ENCODE data around the gene COL16A1. TPM values are rescaled to one million over a fixed set of nuclear protein-coding genes. Genes with fewer than 3 reads are reported as not detected.

The COL16A1 gene
- total RNA-seq, 2 experiments from 2014 or later, result 0.34 TPM; not detected in 1

- TF ChIP-seq CTCF (IDR thresholded peaks at IDR 0.05), result no peak
- ChIA-PET POLR2A (interaction anchor here (0.9 to 1.2 kb wide), 2 partner anchors 31 to 96 kb away, joined by 3 read pairs; no protein-coding TSS in a partner anchor), CTCF (interaction anchor here (0.8 to 6.1 kb wide), 9 partner anchors 10 to 154 kb away, joined by 3 to 51 read pairs (median 5); partner anchors contain the start of gene COL16A1)
- DNase-seq, result no peak
- H3K27ac Mint-ChIP-seq, result no peak overlapping the region
- H3K4me1 Mint-ChIP-seq (ENCODE audit: low read depth), result peaks cover 12% of the 10 kb centered on the region
- no peak overlapping the region for H3K4me3 Mint-ChIP-seq
- ATAC-seq, result no peak
- H3K9me3 Mint-ChIP-seq, result no peaks in the 10 kb centered on the region
- H3K27me3 Mint-ChIP-seq, result peaks cover 39% of the 10 kb centered on the region
- intact Hi-C loops (cut with micrococcal nuclease), result loop anchor here (10.0 kb wide), 1 partner anchor 47 kb away; the partner anchor contains the start of gene ADGRB2
- no peaks in the 10 kb centered on the region for H3K36me3 Mint-ChIP-seq (ENCODE audit: low read depth)
Measured at GRCh38 chr1:31717341-31717740, 13.5 kb upstream of the COL16A1 start.

- DNase-seq, result no peak
- ChIA-PET CTCF (interaction anchor here (0.8 to 6.1 kb wide), 16 partner anchors 10 to 121 kb away, joined by 3 to 51 read pairs (median 5); partner anchors contain the start of gene COL16A1), POLR2A (interaction anchor here (0.7 kb wide), 2 partner anchors 59 to 796 kb away, joined by 3 to 4 read pairs; no protein-coding TSS in a partner anchor)
- Mint-ChIP-seq H3K27ac (no peak overlapping the region), H3K4me1 (ENCODE audit: low read depth) (peaks cover 12% of the 10 kb centered on the region), H3K27me3 (peaks cover 45% of the 10 kb centered on the region), H3K4me3 (no peak overlapping the region), H3K9me3 (no peaks in the 10 kb centered on the region), H3K36me3 (ENCODE audit: low read depth) (no peaks in the 10 kb centered on the region)
- no peak for ATAC-seq
- no peak for TF ChIP-seq CTCF (IDR thresholded peaks at IDR 0.05)
- intact Hi-C loops (cut with micrococcal nuclease), result loop anchor here (10.0 kb wide), 1 partner anchor 49 kb away; the partner anchor contains the start of gene ADGRB2
Measured at GRCh38 chr1:31715873-31716220, 12.0 kb upstream of the COL16A1 start.

- intact Hi-C loops (cut with micrococcal nuclease), result loop anchor here (10.0 kb wide), 1 partner anchor 50 kb away; the partner anchor contains the start of gene ADGRB2
- DNase-seq (peak; percentile 50), ATAC-seq (peak; percentile 75)
- Mint-ChIP-seq H3K36me3 (ENCODE audit: low read depth) (no peaks in the 10 kb centered on the region), H3K4me1 (ENCODE audit: low read depth) (peaks cover 12% of the 10 kb centered on the region), H3K4me3 (peak overlapping the region; percentile 31), H3K9me3 (no peaks in the 10 kb centered on the region), H3K27ac (no peak overlapping the region), H3K27me3 (peaks cover 47% of the 10 kb centered on the region)
- TF ChIP-seq CTCF (IDR thresholded peaks at IDR 0.05), result peak; percentile 63
- ChIA-PET POLR2A (interaction anchor here (0.7 kb wide), 2 partner anchors 58 to 795 kb away, joined by 3 to 4 read pairs; no protein-coding TSS in a partner anchor), CTCF (interaction anchor here (0.8 to 6.1 kb wide), 16 partner anchors 10 to 121 kb away, joined by 3 to 51 read pairs (median 5); partner anchors contain the start of gene COL16A1)
Measured at GRCh38 chr1:31715087-31715872, 11.5 kb upstream of the COL16A1 start.

GRCh38 chr1:31714442-31715086 lies 10.7 kb upstream of the COL16A1 start:
- DNase-seq (peak; percentile 38), ATAC-seq (peak; percentile 55)
- ChIA-PET POLR2A (interaction anchor here (0.5 kb wide), 1 partner anchor 53 kb away, joined by 3 read pairs; no protein-coding TSS in a partner anchor), CTCF (interaction anchor here (0.8 to 6.1 kb wide), 10 partner anchors 11 to 75 kb away, joined by 3 to 51 read pairs (median 9); partner anchors contain the start of genes COL16A1 and PEF1)
- H3K36me3 Mint-ChIP-seq (ENCODE audit: low read depth), result no peaks in the 10 kb centered on the region
- intact Hi-C loops (cut with micrococcal nuclease), result loop anchor here (10.0 kb wide), 1 partner anchor 50 kb away; the partner anchor contains the start of gene ADGRB2
- peaks cover 45% of the 10 kb centered on the region for H3K27me3 Mint-ChIP-seq
- H3K27ac Mint-ChIP-seq, result no peak overlapping the region
- H3K9me3 Mint-ChIP-seq, result no peaks in the 10 kb centered on the region
- peaks cover 12% of the 10 kb centered on the region for H3K4me1 Mint-ChIP-seq (ENCODE audit: low read depth)
- TF ChIP-seq CTCF (IDR thresholded peaks at IDR 0.05), result peak; percentile 44
- H3K4me3 Mint-ChIP-seq, result peak overlapping the region; percentile 15

Measured in activated CD8-positive, alpha-beta T cell treated with anti-CD3 and anti-CD28 coated beads for 36 hours (primary cell).